Measurements from ENCODE around the gene TTC23L.

GRCh38 chr5:34841816-34842215 is 2.9 kb downstream of the TTC23L start:
- TF ChIP-seq CTCF (conservative IDR thresholded peaks at IDR 0.05), result no peak
- no peak for TF ChIP-seq ZFX (IDR thresholded peaks at IDR 0.05)
